Inflammatory macrophage treated with lipopolysaccharide for 1 hour (primary cell): ENCODE data around the gene PAX8.
A peak's percentile ranks its signal among the peaks of the same experiment; 100 is the strongest.
"Not testable (repeated sequence)": the region's sequence is repeated elsewhere in the genome, so short reads cannot be mapped to it uniquely, and the experiment has no call there.

Experiments
- DNase-seq, 2 donors: peaks; one replicate each; pipeline ENCODE4 v3.0.0-alpha.2; 2020 to 2022

The PAX8 gene

GRCh38 chr2:113288117-113288673 is 9.5 kb upstream of the PAX8 start:
- DNase-seq, result not testable (repeated sequence)

GRCh38 chr2:113285816-113286215 is 7.1 kb upstream of the PAX8 start:
- DNase-seq, result no peak

GRCh38 chr2:113284999-113285398 is 6.3 kb upstream of the PAX8 start:
- not testable (repeated sequence) for DNase-seq

GRCh38 chr2:113284476-113284875 is 5.8 kb upstream of the PAX8 start:
- DNase-seq, result no peak

- no peak for DNase-seq
Measured at GRCh38 chr2:113283704-113284284, 5.1 kb upstream of the PAX8 start.

- peak; percentile 71 to 87 for DNase-seq
Measured at GRCh38 chr2:113282747-113283533, 4.2 kb upstream of the PAX8 start.

- no peak for DNase-seq
Measured at GRCh38 chr2:113281910-113282746, 3.4 kb upstream of the PAX8 start.

- DNase-seq, result no peak
Measured at GRCh38 chr2:113278073-113278741, 514 bp downstream of the PAX8 start.

- no peak for DNase-seq
Measured at GRCh38 chr2:113277474-113278072, 1.1 kb downstream of the PAX8 start.

- no peak for DNase-seq
Measured at GRCh38 chr2:113276761-113277425, 1.8 kb downstream of the PAX8 start.

- no peak for DNase-seq
Measured at GRCh38 chr2:113276216-113276760, 2.4 kb downstream of the PAX8 start.

- no peak for DNase-seq
Measured at GRCh38 chr2:113275556-113276215, 3.0 kb downstream of the PAX8 start.

- DNase-seq, result no peak
Measured at GRCh38 chr2:113274432-113274831, 4.3 kb downstream of the PAX8 start.

- no peak for DNase-seq
Measured at GRCh38 chr2:113273981-113274380, 4.7 kb downstream of the PAX8 start.

GRCh38 chr2:113273027-113273551 is 5.6 kb downstream of the PAX8 start:
- DNase-seq, result peak in 1 of 2 donors; percentile 22

GRCh38 chr2:113272477-113272876 is 6.2 kb downstream of the PAX8 start:
- DNase-seq, result no peak

- no peak for DNase-seq
Measured at GRCh38 chr2:113268621-113269360, 9.9 kb downstream of the PAX8 start.

GRCh38 chr2:113266431-113266830 is 12.3 kb downstream of the PAX8 start:
- no peak for DNase-seq

- no peak for DNase-seq
Measured at GRCh38 chr2:113264713-113265403, 13.9 kb downstream of the PAX8 start.
